ENCODE results near the gene WNT3A. TPM values are rescaled to one million over a fixed set of nuclear protein-coding genes. Genes with fewer than 3 reads are reported as not detected.

Gene WNT3A
- total RNA-seq, 3 donors from 2014 or later: not detected

- Histone ChIP-seq H3K36me3 (ENCODE audit: low read depth) (no peaks in the 10 kb centered on the region), H3K4me1 (ENCODE audit: low read depth) (peaks cover 3% of the 10 kb centered on the region), H3K9me3 (no peaks in the 10 kb centered on the region), H3K4me3 (no peak overlapping the region)
- no peak for TF ChIP-seq CTCF (IDR thresholded peaks at IDR 0.05)
- intact Hi-C loops (cut with DNase I, micrococcal nuclease): no loop called here
- ATAC-seq: no peak
- peak in 1 of 3 donors; percentile 22 for DNase-seq
These were observed 29.0 kb downstream of the WNT3A start for GRCh38 chr1:228035844-228036243.

GRCh38 chr1:228036701-228037231, 30.0 kb downstream of the WNT3A start:
- peak in 2 of 3 donors; percentile 8 to 37 for DNase-seq
- Histone ChIP-seq H3K4me1 (ENCODE audit: low read depth) (peaks cover 3% of the 10 kb centered on the region), H3K9me3 (no peaks in the 10 kb centered on the region), H3K36me3 (ENCODE audit: low read depth) (no peaks in the 10 kb centered on the region), H3K4me3 (no peak overlapping the region)
- intact Hi-C loops (cut with DNase I, micrococcal nuclease): no loop called here
- no peak for TF ChIP-seq CTCF (IDR thresholded peaks at IDR 0.05)
- ATAC-seq: no peak

GRCh38 chr1:228037401-228038386, 30.9 kb downstream of the WNT3A start:
- Histone ChIP-seq H3K36me3 (ENCODE audit: low read depth) (no peaks in the 10 kb centered on the region), H3K4me1 (ENCODE audit: low read depth) (peaks cover 3% of the 10 kb centered on the region), H3K9me3 (no peaks in the 10 kb centered on the region), H3K4me3 (no peak overlapping the region)
- ATAC-seq: peak; percentile 83
- DNase-seq: peak; percentile 30 to 45 (median 40)
- no peak for TF ChIP-seq CTCF (IDR thresholded peaks at IDR 0.05)
- intact Hi-C loops (cut with DNase I, micrococcal nuclease): no loop called here

DNA sequence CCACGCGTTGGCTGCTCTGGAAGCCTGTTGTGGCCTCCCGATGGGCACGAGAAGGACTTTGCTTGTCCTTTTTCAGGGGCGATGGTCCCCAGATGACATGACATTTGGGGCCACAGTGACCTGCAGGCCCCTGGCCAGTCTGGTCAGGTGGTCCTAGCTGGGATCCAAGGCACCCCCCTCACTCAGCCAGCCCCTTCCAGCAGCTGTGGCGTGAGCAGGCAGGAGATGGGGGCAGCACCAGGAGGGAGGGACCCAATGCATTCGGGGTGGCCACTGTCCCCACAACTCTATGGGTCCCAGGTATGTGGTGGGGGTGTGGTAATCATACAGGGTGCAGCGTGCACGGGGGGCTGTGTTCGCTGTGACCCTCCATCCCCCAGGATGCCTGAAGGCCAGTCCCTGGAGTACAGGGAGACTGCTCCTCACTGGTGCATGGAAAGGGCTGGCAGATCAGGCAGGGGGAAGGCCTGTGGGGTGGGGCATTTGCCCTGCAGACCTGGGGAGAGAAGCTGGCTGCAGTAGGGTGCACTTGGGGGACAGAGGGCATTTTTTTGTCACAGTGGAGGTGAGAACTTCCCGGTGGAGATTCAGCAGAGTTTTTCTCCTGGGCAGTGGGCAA, 31.7 kb downstream of the WNT3A start:
- Histone ChIP-seq H3K4me3 (no peak overlapping the region), H3K4me1 (ENCODE audit: low read depth) (peaks cover 3% of the 10 kb centered on the region), H3K36me3 (ENCODE audit: low read depth) (no peaks in the 10 kb centered on the region), H3K9me3 (no peaks in the 10 kb centered on the region)
- intact Hi-C loops (cut with DNase I, micrococcal nuclease): no loop called here
- DNase-seq: peak in 2 of 3 donors; percentile 8 to 31
- no peak for TF ChIP-seq CTCF (IDR thresholded peaks at IDR 0.05)
- ATAC-seq: no peak

DNA sequence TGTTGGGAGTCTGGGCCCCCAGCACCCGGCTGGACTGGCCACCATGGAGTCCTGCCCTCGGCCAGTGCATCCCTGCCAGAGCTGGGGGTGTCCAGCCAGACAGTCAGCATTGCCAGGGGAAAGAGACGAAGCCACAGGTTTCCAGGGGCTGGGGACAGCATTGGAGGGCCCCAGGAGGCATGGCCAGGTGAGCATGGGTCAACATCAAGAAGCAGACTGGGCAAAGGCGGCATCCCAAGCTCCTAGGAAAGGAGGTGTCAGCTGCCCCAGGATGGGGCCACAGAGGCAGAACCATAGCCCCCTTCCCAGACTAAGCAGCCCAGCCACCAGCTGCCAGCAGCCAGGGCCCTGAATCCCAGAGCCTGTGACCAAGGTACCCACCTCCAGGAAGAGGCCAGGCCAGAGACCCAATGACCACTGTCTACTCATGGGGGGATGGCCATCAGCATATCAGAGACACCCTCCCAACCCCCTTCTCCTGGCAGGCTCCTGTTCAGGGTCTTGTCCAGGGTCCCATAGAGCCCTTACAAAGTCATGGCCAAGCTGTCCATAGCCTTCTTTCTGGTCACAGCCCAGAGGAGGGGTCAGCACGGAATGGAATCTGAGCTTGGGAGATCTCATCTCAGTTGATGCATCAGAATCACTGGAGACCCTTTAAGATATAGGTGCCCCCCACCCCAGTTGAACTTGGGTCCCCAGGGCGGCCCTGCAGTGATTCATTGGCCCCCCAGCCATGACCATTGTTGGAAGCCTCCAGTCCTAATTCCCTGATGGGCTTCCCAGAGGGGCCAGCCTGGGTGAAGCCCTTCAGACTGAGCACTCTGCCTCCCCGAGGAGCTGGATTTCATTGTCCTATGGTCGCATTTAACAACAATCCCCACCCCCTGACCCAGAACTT, 32.5 kb downstream of the WNT3A start:
- H3K4me1 ChIP-seq (ENCODE audit: low read depth): peaks cover 3% of the 10 kb centered on the region
- no peak for TF ChIP-seq CTCF (IDR thresholded peaks at IDR 0.05)
- H3K9me3 ChIP-seq: no peaks in the 10 kb centered on the region
- intact Hi-C loops (cut with DNase I, micrococcal nuclease): no loop called here
- H3K4me3 ChIP-seq: no peak overlapping the region
- no peak for ATAC-seq
- DNase-seq: peak in 1 of 3 donors; percentile 14
- no peaks in the 10 kb centered on the region for H3K36me3 ChIP-seq (ENCODE audit: low read depth)
